Left ventricle myocardium inferior (tissue), 1 donor: ENCODE data around the gene COX6A2. TPM values are rescaled to one million over a fixed set of nuclear protein-coding genes. Genes with fewer than 3 reads are reported as not detected.

Experiments used
- DNase-seq: peaks from one replicate; pipeline ENCODE4 v3.0.0-alpha.2; 2020
- H3K27ac ChIP-seq: fragments of 200-600 bp; replicated peaks from 2 replicates; pipeline ENCODE4 v1.8.0; 2021
- H3K27me3 ChIP-seq: fragments of 200-600 bp; 2 replicates; pipeline ENCODE4 v1.8.0; 2021; ENCODE audit warnings: low read depth
- H3K36me3 ChIP-seq: fragments of 200-600 bp; 2 replicates; pipeline ENCODE4 v1.8.0; 2021
- H3K4me1 ChIP-seq: fragments of 200-600 bp; 2 replicates; pipeline ENCODE4 v1.8.0; 2021
- H3K4me3 ChIP-seq: fragments of 200-600 bp; 2 replicates; pipeline ENCODE4 v1.8.0; 2021; ENCODE audit warnings: mild to moderate bottlenecking, moderate library complexity
- H3K9me3 ChIP-seq: fragments of 200-600 bp; replicated peaks from 2 replicates; pipeline ENCODE4 v1.8.0; 2021
- CTCF ChIP-seq: fragments of 200-600 bp; IDR thresholded peaks from 2 replicates; pipeline ENCODE4 v1.8.0; 2021; ENCODE audit warnings: antibody characterized with exemption, mild to moderate bottlenecking, borderline replicate concordance
- intact Hi-C: fragments of 100-400 bp; cut with micrococcal nuclease; formaldehyde crosslinking; loops from one replicate; pipeline ENCODE4 v1.11.0; 2022
- total RNA-seq: library from RNA; stranded (reverse); fragmentation: NEBNext Ultra II Directional; extraction: Animal tissue kit (Norgen Biotek cat#: 25700); gene quantifications from one replicate; pipeline ENCODE4 v1.2.1, GENCODE V29; 2021
- donor health status: DM: no; HTN: yes; CAD: no; lungs with severe emphysema.

COX6A2 gene
- total RNA-seq, 1 donor from 2014 or later = 1,568 TPM

- peaks cover 44% of the 10 kb centered on the region for H3K36me3 ChIP-seq
- H3K27me3 ChIP-seq = no peaks in the 10 kb centered on the region
- no peak for DNase-seq
- no peak overlapping the region for H3K27ac ChIP-seq
- intact Hi-C loops = no loop called here
- TF ChIP-seq CTCF = no peak
- no peaks in the 10 kb centered on the region for H3K9me3 ChIP-seq
- no peak overlapping the region for H3K4me3 ChIP-seq
- H3K4me1 ChIP-seq = peaks cover 5% of the 10 kb centered on the region
Observed at GRCh38 chr16:31465788-31466370, 37.7 kb upstream of the COX6A2 start.

GRCh38 chr16:31464781-31465260, 36.7 kb upstream of the COX6A2 start:
- Histone ChIP-seq H3K36me3 (peaks cover 44% of the 10 kb centered on the region), H3K4me3 (no peak overlapping the region), H3K27ac (no peak overlapping the region), H3K27me3 (no peaks in the 10 kb centered on the region), H3K9me3 (no peaks in the 10 kb centered on the region), H3K4me1 (peaks cover 13% of the 10 kb centered on the region)
- no peak for TF ChIP-seq CTCF
- no peak for DNase-seq
- intact Hi-C loops = no loop called here

GRCh38 chr16:31464348-31464769, 36.2 kb upstream of the COX6A2 start:
- H3K4me1 ChIP-seq = peaks cover 13% of the 10 kb centered on the region
- H3K4me3 ChIP-seq = no peak overlapping the region
- H3K27me3 ChIP-seq = no peaks in the 10 kb centered on the region
- H3K36me3 ChIP-seq = peaks cover 44% of the 10 kb centered on the region
- H3K9me3 ChIP-seq = no peaks in the 10 kb centered on the region
- DNase-seq = no peak
- no peak overlapping the region for H3K27ac ChIP-seq
- intact Hi-C loops = no loop called here
- no peak for TF ChIP-seq CTCF

- TF ChIP-seq CTCF = no peak
- peaks cover 44% of the 10 kb centered on the region for H3K36me3 ChIP-seq
- peaks cover 32% of the 10 kb centered on the region for H3K4me1 ChIP-seq
- H3K27me3 ChIP-seq = no peaks in the 10 kb centered on the region
- no peaks in the 10 kb centered on the region for H3K9me3 ChIP-seq
- no peak overlapping the region for H3K27ac ChIP-seq
- no peak for DNase-seq
- H3K4me3 ChIP-seq = no peak overlapping the region
- intact Hi-C loops = no loop called here
Observed at GRCh38 chr16:31461921-31462804, 34.0 kb upstream of the COX6A2 start.

- Histone ChIP-seq H3K4me3 (no peak overlapping the region), H3K36me3 (peaks cover 44% of the 10 kb centered on the region), H3K27ac (no peak overlapping the region), H3K27me3 (no peaks in the 10 kb centered on the region), H3K4me1 (peaks cover 40% of the 10 kb centered on the region), H3K9me3 (no peaks in the 10 kb centered on the region)
- no peak for DNase-seq
- TF ChIP-seq CTCF = no peak
- intact Hi-C loops = no loop called here
Observed at GRCh38 chr16:31461201-31461920, 33.2 kb upstream of the COX6A2 start.
